ENCODE data around the gene KCNH2.

Gene KCNH2

DNA sequence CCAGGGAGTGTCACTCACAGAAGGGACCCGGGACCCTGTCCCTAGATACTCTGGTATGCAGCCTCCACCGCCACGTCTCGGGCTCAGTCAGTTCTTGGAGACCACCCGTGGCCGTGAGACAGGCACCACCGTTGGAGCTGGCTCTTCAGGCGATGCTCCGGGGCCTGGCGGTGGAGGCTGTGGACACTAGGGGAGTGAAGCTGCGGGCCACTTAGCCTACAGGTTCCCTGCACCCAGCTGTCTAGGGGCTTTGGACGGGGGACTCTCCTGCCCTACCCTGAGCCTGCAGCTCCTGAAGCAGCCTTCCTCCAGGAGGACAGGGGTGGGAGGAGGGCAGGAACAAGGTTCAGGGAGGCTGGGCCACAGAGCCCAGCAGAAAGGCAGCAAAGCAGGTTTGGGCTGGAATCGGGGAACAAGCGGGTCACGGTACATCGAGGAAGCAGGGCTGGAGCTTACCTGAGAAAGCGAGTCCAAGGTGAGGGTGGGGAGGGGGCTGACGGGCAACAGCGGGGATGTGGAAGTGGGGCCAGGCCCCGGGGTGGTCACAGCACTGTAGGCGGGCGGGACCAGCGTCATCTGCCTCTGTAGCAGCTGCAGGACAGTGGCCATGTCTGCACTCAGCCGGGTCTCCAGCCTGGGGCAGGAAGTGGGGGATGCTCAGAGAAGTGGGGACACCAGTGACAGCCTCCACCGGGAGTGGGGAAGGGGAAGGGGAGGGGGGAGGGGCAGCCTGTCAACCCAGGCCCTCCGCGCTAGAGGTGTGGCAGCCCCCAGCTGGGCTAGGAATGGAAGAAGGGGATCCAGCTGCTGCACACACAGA lies 31.5 kb downstream of the KCNH2 start:
- no peaks in the 10 kb centered on the region for H3K9me2 ChIP-seq (replicated peaks; ENCODE audit: control insufficient read depth, low read length)
- H3K4me2 ChIP-seq (ENCODE audit: low read length) = no peak overlapping the region
- H3K4me1 ChIP-seq (ENCODE audit: control insufficient read depth, low read length) = no peaks in the 10 kb centered on the region; the same call in 1 of the 2 replicates
- H3K27ac ChIP-seq (ENCODE audit: low read depth, low read length) = no peak overlapping the region
- no peaks in the 10 kb centered on the region for H3K9me3 ChIP-seq (ENCODE audit: control insufficient read depth, insufficient read depth, low read length)
- H3K27me3 ChIP-seq (ENCODE audit: control insufficient read depth, low read length) = peaks cover 3% of the 10 kb centered on the region; the same call in 1 of the 2 replicates
- H3K79me2 ChIP-seq (ENCODE audit: control insufficient read depth, low read length) = no peaks in the 10 kb centered on the region
- TF ChIP-seq CTCF (IDR thresholded peaks at IDR 0.05; ENCODE audit: low read depth, low read length, poor library complexity, severe bottlenecking) (no peak), EZH2phosphoT487 (IDR thresholded peaks at IDR 0.05; ENCODE audit: borderline replicate concordance, low read length) (no peak)
- H3K36me3 ChIP-seq (ENCODE audit: control insufficient read depth, low read length) = no peaks in the 10 kb centered on the region
- no peaks in the 10 kb centered on the region for H3F3A ChIP-seq (ENCODE audit: control insufficient read depth, insufficient read depth)
- H3K4me3 ChIP-seq (ENCODE audit: low read length) = no peak overlapping the region
- H4K20me1 ChIP-seq (ENCODE audit: control insufficient read depth, insufficient read depth, low read depth, low read length) = no peaks in the 10 kb centered on the region

DNA sequence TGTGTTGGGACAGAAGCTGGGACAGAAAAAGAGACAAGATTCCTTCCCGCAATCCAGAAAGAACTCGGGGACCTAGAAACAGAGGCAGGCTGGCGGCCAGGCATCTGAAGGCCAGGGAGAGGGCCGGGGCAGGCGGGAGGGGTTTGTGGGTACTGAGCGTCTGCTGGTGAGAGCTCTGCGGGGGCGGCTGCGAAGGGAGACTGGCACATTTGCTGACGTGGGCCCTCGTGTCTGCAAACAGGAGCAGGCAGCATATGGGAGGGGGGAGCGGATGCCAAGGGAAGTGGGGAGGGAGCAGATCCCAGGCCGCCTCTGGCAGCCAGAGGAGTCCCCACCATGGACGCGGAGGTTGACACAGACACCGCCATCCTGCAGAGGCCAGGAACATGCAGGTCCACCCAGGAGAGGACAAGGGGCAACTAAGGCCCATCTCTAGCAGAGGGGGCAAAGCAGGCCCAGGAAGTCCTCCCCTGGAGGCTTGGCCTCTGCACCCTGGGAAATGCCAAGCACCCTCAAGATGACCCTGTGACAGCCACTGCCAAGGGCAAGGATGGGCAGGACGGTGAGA lies 32.2 kb downstream of the KCNH2 start:
- H3K79me2 ChIP-seq (ENCODE audit: control insufficient read depth, low read length) = no peaks in the 10 kb centered on the region
- no peak overlapping the region for H3K4me3 ChIP-seq (ENCODE audit: low read length)
- TF ChIP-seq EZH2phosphoT487 (IDR thresholded peaks at IDR 0.05; ENCODE audit: borderline replicate concordance, low read length) (no peak), CTCF (IDR thresholded peaks at IDR 0.05; ENCODE audit: low read depth, low read length, poor library complexity, severe bottlenecking) (no peak)
- H3K9me3 ChIP-seq (ENCODE audit: control insufficient read depth, insufficient read depth, low read length) = no peaks in the 10 kb centered on the region
- H3K9me2 ChIP-seq (replicated peaks; ENCODE audit: control insufficient read depth, low read length) = no peaks in the 10 kb centered on the region
- H4K20me1 ChIP-seq (ENCODE audit: control insufficient read depth, insufficient read depth, low read depth, low read length) = no peaks in the 10 kb centered on the region
- peaks cover 3% of the 10 kb centered on the region; the same call in 1 of the 2 replicates for H3K27me3 ChIP-seq (ENCODE audit: control insufficient read depth, low read length)
- H3K36me3 ChIP-seq (ENCODE audit: control insufficient read depth, low read length) = no peaks in the 10 kb centered on the region
- H3K27ac ChIP-seq (ENCODE audit: low read depth, low read length) = no peak overlapping the region
- H3F3A ChIP-seq (ENCODE audit: control insufficient read depth, insufficient read depth) = no peaks in the 10 kb centered on the region
- H3K4me1 ChIP-seq (ENCODE audit: control insufficient read depth, low read length) = no peaks in the 10 kb centered on the region; the same call in 1 of the 2 replicates
- H3K4me2 ChIP-seq (ENCODE audit: low read length) = no peak overlapping the region

DNA sequence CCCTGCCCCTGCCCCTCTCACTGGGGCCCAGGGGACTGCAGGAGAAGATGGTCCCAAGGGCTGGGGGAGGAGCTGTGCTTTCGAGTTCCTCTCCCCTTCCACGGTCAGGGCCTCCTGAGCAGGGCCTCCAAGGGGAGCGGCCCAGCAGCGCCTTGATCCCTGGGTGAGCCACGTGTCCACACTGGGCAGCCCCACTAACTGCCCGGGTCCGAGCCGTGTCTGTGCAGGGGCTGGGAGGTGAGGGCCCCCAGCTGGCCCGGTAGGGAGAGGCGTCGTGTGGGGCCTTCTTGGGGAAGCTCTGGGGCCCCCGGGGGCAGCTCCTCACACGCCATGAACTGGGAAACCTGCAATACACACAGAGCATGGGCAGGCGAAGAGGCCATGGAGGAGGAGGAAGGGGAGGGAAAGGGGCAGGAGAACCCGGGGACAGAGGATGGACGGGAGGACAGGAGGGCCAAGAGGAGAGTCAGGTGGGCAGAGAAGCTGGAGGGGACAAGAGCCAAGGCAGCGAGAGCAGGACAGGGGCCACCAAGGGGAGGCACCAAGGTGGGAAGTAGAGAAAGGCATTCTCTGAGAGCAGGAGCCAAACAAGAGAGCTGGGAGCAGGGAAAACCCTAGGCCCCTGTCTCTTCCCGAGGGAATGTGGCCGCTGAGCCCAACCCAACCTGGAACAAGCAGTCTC lies 32.8 kb downstream of the KCNH2 start:
- Histone ChIP-seq H4K20me1 (ENCODE audit: control insufficient read depth, insufficient read depth, low read depth, low read length) (no peaks in the 10 kb centered on the region), H3K79me2 (ENCODE audit: control insufficient read depth, low read length) (no peaks in the 10 kb centered on the region), H3K27ac (ENCODE audit: low read depth, low read length) (no peak overlapping the region), H3K9me3 (ENCODE audit: control insufficient read depth, insufficient read depth, low read length) (no peaks in the 10 kb centered on the region), H3K4me2 (ENCODE audit: low read length) (no peak overlapping the region), H3K4me1 (ENCODE audit: control insufficient read depth, low read length) (no peaks in the 10 kb centered on the region; the same call in 1 of the 2 replicates), H3K36me3 (ENCODE audit: control insufficient read depth, low read length) (no peaks in the 10 kb centered on the region), H3K4me3 (ENCODE audit: low read length) (no peak overlapping the region), H3K27me3 (ENCODE audit: control insufficient read depth, low read length) (peaks cover 3% of the 10 kb centered on the region; the same call in 1 of the 2 replicates), H3K9me2 (replicated peaks; ENCODE audit: control insufficient read depth, low read length) (no peaks in the 10 kb centered on the region), H3F3A (ENCODE audit: control insufficient read depth, insufficient read depth) (no peaks in the 10 kb centered on the region)
- TF ChIP-seq CTCF (IDR thresholded peaks at IDR 0.05; ENCODE audit: low read depth, low read length, poor library complexity, severe bottlenecking) (no peak), EZH2phosphoT487 (IDR thresholded peaks at IDR 0.05; ENCODE audit: borderline replicate concordance, low read length) (no peak)
